Measurements from ENCODE around the gene SPP1.

Gene SPP1

DNA sequence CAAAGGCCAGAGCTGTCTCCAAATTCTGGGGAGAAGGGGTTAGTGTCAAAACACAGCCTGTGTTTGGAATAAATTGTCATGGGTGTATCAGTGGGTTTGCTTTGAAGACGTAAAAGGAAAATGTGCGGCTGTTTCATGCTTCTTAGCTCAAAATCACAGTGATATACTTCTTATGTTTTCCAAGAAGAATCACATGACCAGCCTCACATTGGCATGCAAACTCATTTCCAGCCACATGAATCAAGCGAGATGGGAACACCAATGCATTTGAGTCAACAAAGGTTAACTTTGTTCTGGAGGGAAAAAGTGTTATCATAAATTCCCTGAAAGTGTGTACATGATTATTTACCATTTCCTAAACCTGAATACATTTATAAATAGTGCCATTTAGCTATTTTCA, 19.0 kb upstream of the SPP1 start:
- DNase-seq, result no peak

DNA sequence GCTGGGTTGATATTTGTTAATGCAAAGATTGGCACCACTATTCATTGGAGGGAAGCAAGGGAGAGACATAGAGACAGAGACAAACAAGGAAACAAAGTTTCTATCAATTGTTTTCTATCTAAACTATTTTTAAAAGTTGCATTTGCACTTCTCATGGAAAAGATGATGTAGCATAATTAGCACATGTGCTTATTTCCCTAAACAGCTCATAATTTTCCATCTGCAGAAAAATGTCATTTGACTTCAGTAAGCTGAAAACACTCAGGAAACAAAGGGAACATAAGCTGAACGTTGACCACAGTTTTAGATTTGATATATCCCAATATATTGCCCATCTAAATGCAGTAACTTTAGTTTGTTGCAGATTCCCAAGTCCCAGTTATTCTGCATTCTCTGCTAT, 18.5 kb upstream of the SPP1 start:
- no peak for DNase-seq

DNA sequence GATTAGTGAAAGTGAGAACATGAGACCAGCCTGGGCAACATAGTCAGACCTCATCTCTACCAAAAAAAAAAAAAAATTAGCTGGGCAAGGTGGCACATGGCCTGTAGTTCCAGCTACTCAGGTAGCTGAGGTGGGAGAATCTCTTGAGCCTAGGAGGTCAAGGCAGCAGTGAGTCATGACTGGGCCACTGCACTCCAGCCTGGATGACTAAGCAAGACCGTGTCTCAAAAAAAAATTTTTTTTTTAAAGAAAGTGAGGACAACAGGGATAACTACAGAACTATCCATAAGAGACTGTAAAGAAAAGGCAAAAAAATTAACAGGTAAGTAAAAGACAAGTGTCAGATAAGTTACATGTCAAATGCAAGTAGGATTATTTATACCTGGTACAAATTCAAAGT, 13.5 kb upstream of the SPP1 start:
- DNase-seq, result no peak

DNA sequence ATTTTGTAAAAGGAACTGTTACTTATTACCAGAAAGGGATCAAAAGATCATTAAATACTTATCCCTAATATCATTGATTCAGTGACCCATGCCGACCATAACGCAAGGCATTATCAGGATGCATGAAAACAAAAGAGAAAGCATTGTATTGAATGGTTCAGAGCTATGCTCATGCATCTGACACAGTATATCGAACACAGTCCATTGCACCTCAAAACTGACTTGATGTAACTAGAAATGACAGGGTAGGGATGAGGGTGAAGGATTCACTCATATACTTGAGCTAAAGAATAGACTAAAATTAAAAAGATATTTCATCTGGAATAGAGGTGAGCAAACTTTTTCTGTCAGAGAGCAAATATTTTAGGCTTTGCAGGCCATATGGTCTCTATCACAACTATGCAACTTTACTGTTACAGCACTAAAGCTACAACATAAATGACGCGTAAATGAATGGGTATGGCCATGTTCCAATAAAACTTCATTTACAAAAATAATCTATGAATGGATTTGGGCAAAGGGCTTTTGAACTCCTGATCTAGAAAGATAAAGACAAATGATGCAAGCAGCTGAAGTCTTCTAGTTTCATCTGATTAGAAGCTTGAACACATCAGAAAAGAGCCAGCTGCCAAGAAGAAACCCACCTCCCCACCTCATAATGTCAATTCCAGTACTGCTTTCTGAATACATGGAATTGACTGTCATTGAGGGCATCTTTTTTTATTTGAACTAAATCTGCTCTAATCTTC, 12.9 kb upstream of the SPP1 start:
- DNase-seq, result no peak

DNA sequence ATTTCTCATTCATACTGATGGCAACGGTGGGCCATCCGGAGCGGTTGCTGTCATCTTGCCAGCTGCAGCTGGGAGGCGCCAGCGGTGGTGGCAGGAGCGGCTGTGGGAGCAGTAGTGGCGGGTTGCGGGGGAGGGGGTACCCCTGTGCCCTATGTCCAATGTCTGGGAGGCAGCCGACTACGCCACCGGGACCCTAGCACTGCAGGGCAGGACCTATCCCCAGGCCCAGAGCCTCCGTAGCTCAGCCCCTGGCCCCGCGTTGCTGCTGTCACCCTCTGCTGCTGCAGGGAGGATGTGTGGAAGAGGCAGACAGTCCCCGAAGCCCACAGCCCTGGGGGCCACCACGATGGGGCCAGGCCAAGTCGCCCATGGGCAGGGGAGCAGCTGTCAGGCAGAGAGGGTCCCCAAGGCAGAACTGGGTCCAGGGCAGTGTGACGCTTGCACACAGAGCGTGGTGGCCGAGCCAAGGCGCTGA, 10.0 kb upstream of the SPP1 start:
- no peak for DNase-seq

DNA sequence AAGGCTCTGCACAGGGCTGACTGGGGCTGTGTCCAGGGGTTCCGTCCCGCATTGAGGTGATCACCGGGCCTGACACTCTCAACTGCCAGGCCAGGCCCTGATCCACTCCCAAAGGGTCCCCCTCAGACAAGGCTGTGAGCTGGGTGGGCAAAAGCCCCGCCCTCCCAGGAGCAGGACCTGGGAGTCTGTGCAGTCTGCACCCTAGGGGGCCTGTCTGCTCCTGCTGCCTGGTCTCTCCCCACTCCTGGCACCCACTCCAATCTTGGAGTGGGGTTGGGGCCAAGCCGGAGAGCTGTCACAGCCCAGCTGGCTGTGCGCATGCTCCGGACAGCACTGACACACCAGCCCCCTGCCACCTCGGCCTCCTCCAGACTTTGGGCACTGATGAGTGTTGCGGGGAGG, 9.4 kb upstream of the SPP1 start:
- DNase-seq, result no peak

DNA sequence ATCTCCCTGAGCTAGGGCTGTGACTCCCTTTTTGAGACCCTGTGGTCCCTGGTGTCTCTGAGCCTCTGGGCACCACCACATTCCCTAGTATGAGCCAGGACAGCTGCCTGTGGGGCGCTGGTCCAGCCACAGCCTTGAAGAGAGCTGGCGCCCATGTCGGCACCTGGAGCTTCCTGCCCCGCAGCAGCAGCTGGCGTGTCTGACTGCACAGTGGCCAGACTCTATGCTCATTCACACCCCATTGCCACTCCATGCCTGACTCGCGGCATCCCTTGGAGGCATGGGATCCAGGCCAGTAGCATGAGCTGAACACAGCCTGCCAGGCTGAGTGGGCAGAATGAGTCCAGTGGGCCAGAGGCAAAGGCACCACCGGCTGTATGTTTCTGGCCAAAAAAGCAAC, 8.3 kb upstream of the SPP1 start:
- DNase-seq, result no peak

DNA sequence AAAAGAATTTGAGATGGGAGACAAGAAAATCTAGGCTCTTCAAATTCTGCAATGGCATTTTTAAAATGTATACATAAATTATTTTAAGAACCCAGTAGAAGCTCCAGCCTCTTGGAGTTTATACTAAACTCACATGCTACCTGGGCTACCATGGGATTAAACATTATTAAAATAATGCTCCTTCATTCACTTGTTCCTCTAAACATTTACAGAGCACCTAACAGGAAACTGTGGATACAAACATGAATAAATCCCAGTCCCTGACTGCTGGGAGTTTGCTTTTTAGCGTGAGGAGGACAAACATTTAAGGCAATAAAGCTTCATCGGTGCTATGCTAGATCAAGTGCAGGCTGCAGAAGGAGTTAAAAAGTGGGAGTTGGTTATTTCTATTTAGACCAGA, 5.4 kb upstream of the SPP1 start:
- no peak for DNase-seq

DNA sequence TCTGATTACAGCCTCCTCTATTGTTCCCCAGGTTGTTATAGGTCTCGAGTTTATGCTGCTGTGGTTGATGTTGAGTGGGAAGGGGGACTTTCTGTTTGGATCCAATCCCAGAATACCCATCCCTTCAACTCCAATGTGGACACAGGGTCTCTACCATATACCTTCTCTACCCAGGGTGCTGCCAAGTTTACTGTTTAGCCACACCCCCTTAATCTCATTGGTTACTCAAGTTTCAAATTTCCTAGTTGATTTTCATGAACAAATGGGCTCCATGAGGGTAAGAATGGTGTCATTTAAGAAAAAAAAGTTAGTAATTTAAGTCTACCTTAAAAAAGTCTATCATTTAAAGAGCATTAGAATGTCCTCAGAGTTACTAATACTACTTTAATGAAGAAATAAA, 3.6 kb upstream of the SPP1 start:
- no peak for DNase-seq

DNA sequence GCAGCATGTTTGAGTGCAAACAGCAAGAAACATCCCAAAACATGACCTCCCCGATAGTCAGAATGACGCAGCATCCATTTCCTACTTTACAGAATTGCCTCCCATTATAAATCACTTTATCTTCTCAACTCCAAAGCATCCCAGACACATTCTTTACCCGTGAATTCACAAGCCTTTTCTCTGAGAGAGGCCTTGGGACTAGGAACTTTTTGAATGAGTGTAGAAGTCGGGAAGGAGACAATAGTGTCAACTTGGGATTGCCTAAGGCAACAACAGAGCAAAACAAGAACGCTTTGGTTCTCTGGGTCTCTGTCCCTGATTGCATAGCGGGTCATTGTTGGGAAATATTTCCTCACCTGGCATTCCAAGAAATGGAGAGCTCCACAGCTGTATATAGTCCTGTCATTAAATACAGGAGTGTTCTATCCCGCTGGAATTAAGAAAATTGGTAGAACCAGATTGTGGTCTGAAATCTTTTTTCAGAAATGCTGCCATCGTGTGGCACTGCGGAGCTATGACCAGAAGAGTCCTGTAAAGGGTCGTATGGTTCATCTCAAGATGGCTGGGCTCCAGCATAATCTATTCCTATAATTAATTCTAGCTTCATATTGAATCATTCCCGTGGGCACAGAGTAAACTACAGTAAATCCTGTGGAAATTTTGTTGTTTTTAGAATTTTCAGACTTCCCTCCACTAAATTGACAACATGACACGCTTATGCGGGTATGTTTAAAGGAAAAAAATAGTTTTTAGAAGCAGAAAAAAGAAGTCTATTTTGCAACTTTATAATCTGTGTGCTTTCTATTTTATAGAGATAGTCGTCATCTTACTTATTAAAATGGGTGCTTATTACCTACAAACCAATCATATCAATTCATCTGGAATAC, 2.0 kb upstream of the SPP1 start:
- no peak for DNase-seq

DNA sequence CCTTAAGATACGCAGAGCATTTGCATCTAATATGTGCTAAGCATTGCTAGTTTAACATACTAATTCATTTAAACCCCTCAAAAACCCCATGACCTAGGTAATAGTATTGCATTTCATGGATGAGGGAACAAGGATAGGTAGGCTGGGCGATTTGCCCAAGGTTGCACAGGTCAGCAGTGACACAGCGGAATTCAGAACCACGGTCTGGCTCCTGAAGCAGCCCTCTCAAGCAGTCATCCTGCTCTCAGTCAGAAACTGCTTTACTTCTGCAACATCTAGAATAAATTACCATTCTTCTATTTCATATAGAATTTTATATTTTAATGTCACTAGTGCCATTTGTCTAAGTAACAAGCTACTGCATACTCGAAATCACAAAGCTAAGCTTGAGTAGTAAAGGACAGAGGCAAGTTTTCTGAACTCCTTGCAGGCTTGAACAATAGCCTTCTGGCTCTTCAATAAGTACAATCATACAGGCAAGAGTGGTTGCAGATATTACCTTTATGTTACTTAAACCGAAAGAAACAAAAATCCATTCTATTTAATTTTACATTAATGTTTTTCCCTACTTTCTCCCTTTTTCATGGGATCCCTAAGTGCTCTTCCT, 555 bp upstream of the SPP1 start:
- DNase-seq, result no peak

DNA sequence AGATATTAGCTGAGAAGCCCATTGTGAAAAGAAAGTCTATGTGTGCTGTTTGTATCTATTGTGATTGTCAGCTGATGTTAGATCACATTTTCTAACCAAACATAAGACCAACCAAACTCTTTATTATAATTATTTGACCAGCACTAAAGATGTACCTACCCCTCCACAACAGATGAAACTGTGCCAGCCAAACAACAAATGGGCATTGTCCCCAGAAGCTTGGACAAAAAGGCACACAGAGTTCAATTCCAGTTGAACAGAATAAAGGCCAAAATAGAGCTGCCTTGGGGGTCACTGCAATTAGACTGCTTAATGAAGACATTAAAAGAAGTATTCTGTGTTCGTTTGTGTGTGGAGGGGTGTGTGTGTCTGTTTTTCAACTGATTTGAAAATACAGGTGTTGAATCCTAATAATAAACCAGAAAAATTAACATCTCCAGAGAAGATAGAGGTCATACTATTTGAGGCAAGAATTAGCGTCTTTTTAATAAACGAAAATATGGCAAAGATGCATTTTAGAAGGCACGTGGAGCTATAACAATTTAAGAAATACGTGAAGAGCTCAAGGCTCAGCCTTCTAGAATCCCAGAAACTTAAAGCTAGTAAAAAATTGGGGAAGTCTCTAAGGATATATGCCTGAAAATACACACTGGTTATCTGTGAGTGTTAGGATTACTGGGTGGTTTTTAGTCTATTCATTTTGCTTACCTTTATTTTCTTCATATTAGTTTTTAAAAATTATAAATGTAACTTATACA, 2.2 kb downstream of the SPP1 start:
- DNase-seq, result no peak

DNA sequence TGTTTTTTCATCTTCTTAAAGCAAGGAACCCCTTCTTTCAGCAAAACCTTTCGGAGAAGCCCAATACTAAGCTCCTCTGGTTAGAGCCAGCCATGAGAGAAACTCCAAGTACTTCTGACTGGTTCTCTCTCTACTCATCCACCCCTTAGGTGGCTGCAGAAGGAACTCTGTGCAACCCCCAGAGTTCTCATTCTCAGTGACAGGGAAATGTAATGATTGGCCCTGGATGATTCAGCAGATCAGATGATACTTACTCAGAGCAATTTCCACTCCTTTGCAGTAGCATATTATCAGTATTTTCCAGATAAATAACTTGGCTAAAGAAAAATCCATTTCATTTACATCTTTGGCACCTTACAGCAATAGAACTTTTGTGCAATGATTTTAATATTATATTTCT, 3.2 kb downstream of the SPP1 start:
- DNase-seq, result no peak

DNA sequence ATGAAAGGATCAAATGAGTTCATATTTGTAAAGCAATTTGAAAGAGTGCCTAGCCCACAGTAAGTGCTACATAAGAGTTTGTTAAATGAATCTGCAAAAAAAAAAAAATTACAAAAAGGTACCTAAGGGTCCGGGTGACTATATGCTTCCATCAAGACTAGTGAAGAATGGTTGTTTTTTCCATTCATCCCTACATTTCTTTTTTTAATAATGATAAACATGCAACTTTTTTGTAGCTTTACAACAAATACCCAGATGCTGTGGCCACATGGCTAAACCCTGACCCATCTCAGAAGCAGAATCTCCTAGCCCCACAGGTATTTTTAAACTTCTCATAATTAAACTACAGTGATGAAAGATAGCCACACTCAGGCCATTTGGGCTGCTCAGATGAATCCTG, 4.3 kb downstream of the SPP1 start:
- DNase-seq, result no peak

DNA sequence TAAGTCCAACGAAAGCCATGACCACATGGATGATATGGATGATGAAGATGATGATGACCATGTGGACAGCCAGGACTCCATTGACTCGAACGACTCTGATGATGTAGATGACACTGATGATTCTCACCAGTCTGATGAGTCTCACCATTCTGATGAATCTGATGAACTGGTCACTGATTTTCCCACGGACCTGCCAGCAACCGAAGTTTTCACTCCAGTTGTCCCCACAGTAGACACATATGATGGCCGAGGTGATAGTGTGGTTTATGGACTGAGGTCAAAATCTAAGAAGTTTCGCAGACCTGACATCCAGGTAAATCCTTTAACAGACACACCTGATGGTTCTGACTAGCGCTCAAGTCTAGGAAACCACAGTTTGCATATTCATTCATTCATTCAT, 6.0 kb downstream of the SPP1 start:
- DNase-seq, result no peak

DNA sequence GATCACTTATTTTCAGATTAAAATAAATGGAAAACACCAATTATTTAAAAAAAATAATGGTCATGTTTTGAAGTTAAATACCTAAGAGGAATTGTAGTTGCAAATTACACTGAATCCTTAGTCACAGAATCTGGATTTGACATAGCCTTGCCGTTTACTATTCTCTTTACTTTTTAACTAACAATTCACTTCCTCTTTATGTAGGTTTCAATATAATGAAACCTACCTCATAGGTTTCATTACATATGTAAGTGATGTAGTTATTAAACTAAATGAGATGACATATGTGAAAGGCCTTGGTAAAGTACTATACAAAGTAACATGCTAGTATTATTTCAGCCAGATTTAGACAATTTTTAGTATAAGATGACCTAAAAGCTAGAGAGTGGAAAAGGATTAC, 6.5 kb downstream of the SPP1 start:
- no peak for DNase-seq

DNA sequence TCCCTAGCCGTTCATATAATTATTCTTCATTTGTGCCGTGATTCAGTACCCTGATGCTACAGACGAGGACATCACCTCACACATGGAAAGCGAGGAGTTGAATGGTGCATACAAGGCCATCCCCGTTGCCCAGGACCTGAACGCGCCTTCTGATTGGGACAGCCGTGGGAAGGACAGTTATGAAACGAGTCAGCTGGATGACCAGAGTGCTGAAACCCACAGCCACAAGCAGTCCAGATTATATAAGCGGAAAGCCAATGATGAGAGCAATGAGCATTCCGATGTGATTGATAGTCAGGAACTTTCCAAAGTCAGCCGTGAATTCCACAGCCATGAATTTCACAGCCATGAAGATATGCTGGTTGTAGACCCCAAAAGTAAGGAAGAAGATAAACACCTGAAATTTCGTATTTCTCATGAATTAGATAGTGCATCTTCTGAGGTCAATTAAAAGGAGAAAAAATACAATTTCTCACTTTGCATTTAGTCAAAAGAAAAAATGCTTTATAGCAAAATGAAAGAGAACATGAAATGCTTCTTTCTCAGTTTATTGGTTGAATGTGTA, 7.0 kb downstream of the SPP1 start:
- DNase-seq, result no peak

DNA sequence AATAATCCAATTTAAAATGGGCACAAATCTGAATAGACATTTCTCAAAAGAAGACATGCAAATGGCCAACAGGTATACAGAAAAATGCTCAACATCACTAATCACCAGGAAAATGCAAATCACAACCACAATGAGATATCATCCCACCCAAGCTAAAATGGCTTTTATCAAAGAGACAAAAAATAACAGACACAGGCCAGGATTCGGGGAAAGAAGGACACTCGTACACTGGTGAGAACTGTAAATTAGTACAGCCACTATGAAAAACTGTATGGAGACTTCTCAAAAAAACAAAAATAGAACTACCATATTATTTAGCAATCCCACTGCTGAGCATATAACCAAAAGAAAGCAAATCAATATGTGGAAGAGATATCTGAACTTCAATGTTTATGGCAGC, 8.5 kb downstream of the SPP1 start:
- no peak for DNase-seq

DNA sequence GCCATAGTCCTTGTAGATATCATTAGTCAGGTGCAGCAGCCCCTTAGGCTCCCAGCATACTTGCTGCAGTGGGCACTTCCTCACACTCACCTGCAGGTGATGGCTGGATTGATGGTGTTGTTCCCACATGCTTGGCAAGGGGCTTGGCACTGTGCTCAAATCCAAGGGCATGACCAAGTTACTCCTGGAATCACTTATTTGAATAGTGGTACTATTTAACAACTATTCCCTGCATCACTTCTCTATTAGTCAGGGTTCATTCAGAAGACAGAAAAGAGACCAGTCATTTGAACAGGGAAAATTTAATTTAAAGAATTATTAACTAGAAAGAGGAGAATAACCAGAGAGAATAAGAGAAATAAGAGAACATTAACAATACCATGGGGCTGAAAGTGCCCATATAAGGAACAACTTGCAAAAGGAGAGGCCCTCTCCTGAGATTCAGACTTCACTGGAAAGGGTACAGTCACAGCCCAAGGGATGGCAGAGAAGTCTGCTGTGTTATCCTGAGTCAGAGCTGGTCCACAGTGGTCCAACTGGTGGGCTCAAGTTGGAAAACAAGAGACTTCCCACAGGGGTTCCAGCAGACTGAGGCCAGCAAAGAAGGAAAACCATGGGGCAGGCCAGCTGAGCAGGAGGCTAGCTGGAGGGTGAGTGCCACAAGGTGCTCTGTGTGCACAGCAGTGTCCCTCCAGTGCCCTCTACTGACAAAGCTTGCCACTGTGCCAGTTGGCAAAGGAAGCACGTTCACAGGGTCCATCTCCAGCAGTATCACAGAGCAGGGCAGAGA, 9.8 kb downstream of the SPP1 start:
- DNase-seq, result no peak

DNA sequence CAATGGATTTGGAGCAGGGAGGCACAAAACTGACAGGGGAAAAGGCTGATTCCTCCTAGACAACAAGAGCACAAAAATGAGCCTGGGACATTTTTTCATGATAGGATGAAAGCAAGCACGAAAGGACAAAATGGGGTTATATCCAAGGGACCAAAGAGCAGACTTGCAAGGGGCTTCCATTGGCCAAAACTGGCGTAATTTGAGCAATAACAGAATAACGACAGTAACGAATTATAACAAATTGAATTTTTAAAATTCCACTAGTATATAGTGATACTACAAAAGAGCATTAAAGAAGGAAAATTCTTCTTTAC, 10.3 kb downstream of the SPP1 start:
- no peak for DNase-seq

DNA sequence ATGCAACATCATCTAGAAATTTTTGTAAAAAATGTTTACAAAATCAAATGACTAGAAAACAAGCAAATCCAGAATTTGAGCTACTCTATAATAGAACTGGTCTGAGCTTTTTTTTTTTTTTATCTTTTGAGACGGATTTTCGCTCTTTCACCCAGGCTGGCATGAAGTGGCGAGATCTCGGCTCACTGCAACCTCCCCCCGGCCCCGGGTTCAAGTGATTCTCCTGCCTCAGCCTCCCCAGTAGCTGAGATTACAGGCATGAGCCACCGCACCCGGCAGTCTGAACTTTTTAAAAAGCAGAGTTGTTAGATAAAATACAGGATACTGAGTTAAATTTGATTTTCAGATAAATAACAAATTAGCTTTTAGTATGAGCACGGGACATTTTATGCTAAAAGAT, 11.0 kb downstream of the SPP1 start:
- DNase-seq, result no peak

DNA sequence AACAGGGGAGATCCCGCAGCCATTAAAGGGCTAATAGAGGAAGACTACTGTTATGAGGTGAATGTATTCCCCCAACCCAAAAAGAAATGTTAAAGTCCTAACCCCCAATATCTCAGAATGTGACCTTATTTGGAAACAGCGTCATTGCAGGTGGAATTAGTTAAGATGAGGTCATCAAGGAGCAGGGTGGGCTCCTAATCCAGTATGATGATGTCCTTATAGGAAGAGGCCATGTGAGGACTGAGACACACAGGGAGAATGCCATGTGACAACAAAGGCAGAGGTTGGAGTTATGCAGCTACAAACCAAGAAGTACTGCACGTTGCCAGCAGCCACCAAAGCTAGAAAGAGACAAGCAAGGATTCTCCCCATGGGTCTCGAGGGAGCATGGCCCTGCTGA, 14.3 kb downstream of the SPP1 start:
- no peak for DNase-seq

Data from activated effector memory CD4-positive, alpha-beta T cell treated with Interleukin-2 at 50 U/mL for 16 hours (primary cell).